ENCODE measurements around the gene CAMKK1. TPM values are rescaled to one million over a fixed set of nuclear protein-coding genes. Genes with fewer than 3 reads are reported as not detected.

CAMKK1 gene
- total RNA-seq (10 to 100 TPM in 1 of 6 donors, 1 to 10 TPM in 5; 4.2 to 11.9 (median 5.0) TPM), polyA plus RNA-seq (10 to 100 TPM; 17.1 to 23.0 TPM)

GRCh38 chr17:3893003-3893719, at the start of gene CAMKK1:
Gene CAMKK1, minus strand, starts transcription at chr17:3893053. Its CDS starts 7,366 bp downstream, at chr17:3885687.
- Histone ChIP-seq H3K4me3 (peak within 1 kb of the TSS; percentile 47 to 81 (median 63)), H3K27ac (peak within 1 kb of the TSS; percentile 28 to 79 (median 64)), H3K36me3 (no peaks in the 10 kb centered on the region), H3K27me3 (no peaks in the 10 kb centered on the region), H3K4me1 (peaks cover 28 to 42% (median 29%) of the 10 kb centered on the region in 3 donors), H3K9me3 (no peaks in the 10 kb centered on the region)
- intact Hi-C loops (cut with DNase I) = no loop called here
- 3 to 9% methylated on average over 29 to 75 of the region's 75 CpGs for WGBS, 2 donors
- FAIRE-seq = no peak
- TF ChIP-seq CTCF (IDR thresholded peaks at IDR 0.05) = no peak
- ATAC-seq = peak; percentile 75 to 84 (median 82)
- DNase-seq = peak; percentile 87 to 96 (median 92)

- DNase-seq (no peak), FAIRE-seq (no peak), ATAC-seq (no peak)
Measured at GRCh38 chr17:3940965-3941698, 48.3 kb upstream of the CAMKK1 start.

GRCh38 chr17:3937359-3937758, 44.5 kb upstream of the CAMKK1 start:
- ATAC-seq (no peak), FAIRE-seq (no peak), DNase-seq (no peak)
- intact Hi-C loops (cut with DNase I) = loop anchor here in 2 of 3 donors (2.0 to 10.0 kb wide), 2 partner anchors 67 kb away; no protein-coding TSS in a partner anchor
- H3K4me1 ChIP-seq = no peaks in the 10 kb centered on the region
- no peak for TF ChIP-seq CTCF (IDR thresholded peaks at IDR 0.05)
- no peak overlapping the region for H3K4me3 ChIP-seq
- H3K27me3 ChIP-seq = no peaks in the 10 kb centered on the region
- no peaks in the 10 kb centered on the region for H3K9me3 ChIP-seq
- H3K36me3 ChIP-seq = peaks cover 0 to 14% (median 0%) of the 10 kb centered on the region in 3 donors
- H3K27ac ChIP-seq = no peak overlapping the region
- WGBS, 2 donors = 95 to 96% methylated on average over 17 of the region's 17 CpGs

More at GRCh38 chr17:3940965-3941698, 48.3 kb upstream of the CAMKK1 start:
- Histone ChIP-seq H3K4me1 (no peaks in the 10 kb centered on the region), H3K27ac (no peak overlapping the region), H3K4me3 (no peak overlapping the region), H3K36me3 (peaks cover 0 to 12% (median 0%) of the 10 kb centered on the region in 3 donors), H3K27me3 (no peaks in the 10 kb centered on the region), H3K9me3 (no peaks in the 10 kb centered on the region)
- TF ChIP-seq CTCF (IDR thresholded peaks at IDR 0.05) = no peak
- intact Hi-C loops (cut with DNase I) = no loop called here
- WGBS, 2 donors = 94 to 96% methylated on average over 48 of the region's 48 CpGs

GRCh38 chr17:3935825-3936355, 43.0 kb upstream of the CAMKK1 start:
- ATAC-seq (peak in 1 of 4 donors; percentile 6), DNase-seq (no peak), FAIRE-seq (no peak)
- H3K36me3 ChIP-seq = peaks cover 0 to 11% (median 0%) of the 10 kb centered on the region in 3 donors
- TF ChIP-seq CTCF (IDR thresholded peaks at IDR 0.05) = no peak
- H3K4me3 ChIP-seq = no peak overlapping the region
- no peaks in the 10 kb centered on the region for H3K4me1 ChIP-seq
- H3K27ac ChIP-seq = no peak overlapping the region
- intact Hi-C loops (cut with DNase I) = loop anchor here in 2 of 3 donors (2.0 to 10.0 kb wide), 2 partner anchors 69 kb away; no protein-coding TSS in a partner anchor
- 97% methylated on average over 9 of the region's 9 CpGs for WGBS, 2 donors
- H3K27me3 ChIP-seq = no peaks in the 10 kb centered on the region
- H3K9me3 ChIP-seq = no peaks in the 10 kb centered on the region
